ENCODE measurements around the gene FLAD1. TPM values are rescaled to one million over a fixed set of nuclear protein-coding genes. Genes with fewer than 3 reads are reported as not detected.

The FLAD1 gene
- total RNA-seq, 1 experiment from 2014 or later = 97.0 TPM

- Histone ChIP-seq H3T11ph (ENCODE audit: low read length) (no peak overlapping the region), H2BK20ac (ENCODE audit: low read depth, low read length, poor library complexity, severe bottlenecking) (no peak overlapping the region), H2BK12ac (ENCODE audit: insufficient read length, low read depth, low read length) (no peak overlapping the region), H3K23ac (ENCODE audit: insufficient read length, low read depth, low read length) (no peak overlapping the region), H3K23me2 (ENCODE audit: insufficient read length, low read depth, low read length, poor library complexity, severe bottlenecking) (peaks cover 11% of the 10 kb centered on the region), H2BK120ac (ENCODE audit: low read depth, low read length, poor library complexity, severe bottlenecking) (no peak overlapping the region), H3K79me2 (ENCODE audit: insufficient read depth, low read length) (no peaks in the 10 kb centered on the region), H3K18ac (ENCODE audit: insufficient read length, low read depth, low read length) (no peak overlapping the region), H3K27me3 (ENCODE audit: insufficient read depth, low read length) (no peaks in the 10 kb centered on the region), H2BK5ac (ENCODE audit: insufficient read length, low read length) (no peak overlapping the region), H4K91ac (ENCODE audit: insufficient read length, low read depth, low read length) (no peak overlapping the region), H3K27ac (ENCODE audit: insufficient read length, low read depth, low read length) (no peak overlapping the region), H3K4me1 (ENCODE audit: insufficient read depth, low read length) (peaks cover 3% of the 10 kb centered on the region; the same call in 1 of the 2 replicates), H3K56ac (ENCODE audit: insufficient read length, low read depth, low read length) (no peak overlapping the region), H2BK15ac (ENCODE audit: low read depth, low read length) (no peak overlapping the region), H4K20me1 (ENCODE audit: control insufficient read depth, insufficient read depth, insufficient read length) (no peaks in the 10 kb centered on the region), H3K79me1 (ENCODE audit: insufficient read depth, low read depth, low read length, poor library complexity, severe bottlenecking) (no peaks in the 10 kb centered on the region), H3K14ac (ENCODE audit: insufficient read depth, low read length) (no peak overlapping the region), H3K4me2 (ENCODE audit: insufficient read depth, insufficient read length, low read length) (no peak overlapping the region), H3K9ac (ENCODE audit: extremely low read depth, insufficient read length, low read length) (no peak overlapping the region), H2AK5ac (ENCODE audit: insufficient read length, low read length) (no peak overlapping the region), H2AFZ (ENCODE audit: low read length) (no peak overlapping the region), H4K8ac (replicated peaks; ENCODE audit: insufficient read length, low read depth, low read length) (no peak overlapping the region), H3K9me3 (ENCODE audit: control insufficient read depth, low read depth, low read length) (no peaks in the 10 kb centered on the region), H3K4ac (ENCODE audit: low read depth, low read length) (no peak overlapping the region), H4K5ac (ENCODE audit: insufficient read length, low read depth, low read length) (no peak overlapping the region)
- H3K4me1 Mint-ChIP-seq = peaks cover 37 to 40% of the 10 kb centered on the region in 2 experiments
- peak overlapping the region in 1 of 3 experiments; percentile 34; a peak in 1 of 7 replicates for H3K27ac Mint-ChIP-seq
- no peak for TF ChIP-seq CTCF (conservative IDR thresholded peaks at IDR 0.05)
- H3K4me3 Mint-ChIP-seq = no peak overlapping the region; a peak in 1 of 5 replicates
- H3K36me3 Mint-ChIP-seq (ENCODE audit: insufficient read depth in 1 of 3, low read depth in 3 of 3) = no peaks in the 10 kb centered on the region; a peak in 1 of 7 replicates
- no peaks in the 10 kb centered on the region; a peak in 2 of 5 replicates for H3K9me3 Mint-ChIP-seq
- no peak for DNase-seq
- no peaks in the 10 kb centered on the region; the same call in 1 of the 2 replicates for H3K27me3 Mint-ChIP-seq (ENCODE audit: low read depth)
- WGBS (ENCODE audit: extremely low coverage, insufficient read length, low lambda C conversion rate) = no CpG with 5 or more reads among the region's 8 CpGs
Observed at GRCh38 chr1:154940651-154941194, 42.4 kb upstream of the FLAD1 start.

All from H9 (cell line).